Measurements from ENCODE around the gene USF1. TPM values are rescaled to one million over a fixed set of nuclear protein-coding genes. Genes with fewer than 3 reads are reported as not detected.

The USF1 gene
- total RNA-seq, 1 donor from 2014 or later = 70.1 TPM

DNA sequence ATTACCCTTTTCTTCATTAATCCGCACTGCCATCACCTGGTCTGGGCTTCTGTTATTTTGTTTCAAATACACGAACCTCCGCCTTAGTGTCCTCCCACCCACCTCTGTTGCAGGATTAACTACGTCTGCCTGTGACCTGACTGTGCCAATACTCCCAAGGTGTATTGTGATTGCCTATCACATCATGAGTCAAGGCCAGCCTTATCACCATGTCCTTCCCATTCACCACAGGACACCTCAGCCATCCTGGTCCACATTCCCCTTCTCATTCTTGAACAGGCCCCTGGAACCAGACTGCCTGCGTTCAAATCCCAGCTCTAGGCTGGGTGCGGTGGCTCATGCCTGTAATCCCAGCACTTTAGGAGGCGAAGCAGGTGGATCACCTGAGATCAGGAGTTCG is 39.2 kb downstream of the USF1 start:
- DNase-seq (ENCODE audit: low read depth) = no peak
- Histone ChIP-seq H3K4me3 (ENCODE audit: insufficient read depth, low read depth, low read length) (no peak overlapping the region), H3K36me3 (ENCODE audit: insufficient read depth, low read length) (no peaks in the 10 kb centered on the region), H3K79me2 (ENCODE audit: insufficient read depth, low read length) (no peaks in the 10 kb centered on the region), H3K4me2 (ENCODE audit: low read length) (no peak overlapping the region), H3K9me3 (ENCODE audit: insufficient read depth, low read depth, low read length) (no peaks in the 10 kb centered on the region), H3K4me1 (ENCODE audit: insufficient read depth, low read length) (no peaks in the 10 kb centered on the region), H2AFZ (ENCODE audit: low read depth, low read length) (no peak overlapping the region), H3K9ac (ENCODE audit: low read length) (no peak overlapping the region), H3K27ac (ENCODE audit: low read depth, low read length) (no peak overlapping the region), H3K27me3 (ENCODE audit: insufficient read depth, low read length) (no peaks in the 10 kb centered on the region), H4K20me1 (ENCODE audit: insufficient read depth, low read length) (no peaks in the 10 kb centered on the region)
- Mint-ChIP-seq H3K4me3 (ENCODE audit: unreplicated experiment) (no peak overlapping the region), H3K36me3 (ENCODE audit: low read depth, unreplicated experiment) (peaks cover 3% of the 10 kb centered on the region), H3K27ac (ENCODE audit: unreplicated experiment) (no peak overlapping the region), H3K9me3 (ENCODE audit: unreplicated experiment) (no peaks in the 10 kb centered on the region), H3K27me3 (ENCODE audit: low read depth, unreplicated experiment) (no peaks in the 10 kb centered on the region), H3K4me1 (ENCODE audit: low read depth, unreplicated experiment) (peaks cover 5% of the 10 kb centered on the region)
- TF ChIP-seq, protein P1, sequence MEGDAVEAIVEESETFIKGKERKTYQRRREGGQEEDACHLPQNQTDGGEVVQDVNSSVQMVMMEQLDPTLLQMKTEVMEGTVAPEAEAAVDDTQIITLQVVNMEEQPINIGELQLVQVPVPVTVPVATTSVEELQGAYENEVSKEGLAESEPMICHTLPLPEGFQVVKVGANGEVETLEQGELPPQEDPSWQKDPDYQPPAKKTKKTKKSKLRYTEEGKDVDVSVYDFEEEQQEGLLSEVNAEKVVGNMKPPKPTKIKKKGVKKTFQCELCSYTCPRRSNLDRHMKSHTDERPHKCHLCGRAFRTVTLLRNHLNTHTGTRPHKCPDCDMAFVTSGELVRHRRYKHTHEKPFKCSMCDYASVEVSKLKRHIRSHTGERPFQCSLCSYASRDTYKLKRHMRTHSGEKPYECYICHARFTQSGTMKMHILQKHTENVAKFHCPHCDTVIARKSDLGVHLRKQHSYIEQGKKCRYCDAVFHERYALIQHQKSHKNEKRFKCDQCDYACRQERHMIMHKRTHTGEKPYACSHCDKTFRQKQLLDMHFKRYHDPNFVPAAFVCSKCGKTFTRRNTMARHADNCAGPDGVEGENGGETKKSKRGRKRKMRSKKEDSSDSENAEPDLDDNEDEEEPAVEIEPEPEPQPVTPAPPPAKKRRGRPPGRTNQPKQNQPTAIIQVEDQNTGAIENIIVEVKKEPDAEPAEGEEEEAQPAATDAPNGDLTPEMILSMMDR (IDR thresholded peaks at IDR 0.05; ENCODE audit: insufficient read depth, low read depth, low read length) = no peak
- TF ChIP-seq EZH2 (IDR thresholded peaks at IDR 0.05; ENCODE audit: insufficient read depth, low read length) = no peak
- FAIRE-seq = no peak

DNA sequence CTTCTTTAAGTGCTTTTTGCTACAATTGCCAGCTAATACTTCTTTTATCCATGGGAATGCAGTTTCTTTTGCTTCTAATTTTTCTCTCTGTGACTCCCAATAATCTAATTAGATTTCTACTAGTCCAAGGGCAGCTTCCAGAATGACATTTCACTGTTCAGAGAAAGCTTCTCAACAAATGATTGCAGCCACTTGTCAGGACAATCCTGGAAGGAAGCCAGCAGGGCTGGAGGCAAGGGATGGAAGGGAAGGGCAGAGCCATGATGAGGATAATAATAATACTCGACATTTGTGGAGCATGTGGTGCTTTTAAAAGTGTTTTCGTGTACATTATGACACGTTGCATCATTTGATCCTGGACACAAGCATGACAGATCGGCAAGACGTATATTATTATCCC is 44.3 kb downstream of the USF1 start:
- H3K27ac ChIP-seq (ENCODE audit: low read depth, low read length) = no peak overlapping the region
- H3K36me3 Mint-ChIP-seq (ENCODE audit: low read depth, unreplicated experiment) = peaks cover 10% of the 10 kb centered on the region
- H3K79me2 ChIP-seq (ENCODE audit: insufficient read depth, low read length) = no peaks in the 10 kb centered on the region
- H3K27me3 Mint-ChIP-seq (ENCODE audit: low read depth, unreplicated experiment) = no peaks in the 10 kb centered on the region
- H3K4me3 ChIP-seq (ENCODE audit: insufficient read depth, low read depth, low read length) = no peak overlapping the region
- no peaks in the 10 kb centered on the region for H3K36me3 ChIP-seq (ENCODE audit: insufficient read depth, low read length)
- no peak overlapping the region for H3K9ac ChIP-seq (ENCODE audit: low read length)
- H3K4me3 Mint-ChIP-seq (ENCODE audit: unreplicated experiment) = no peak overlapping the region
- H3K9me3 ChIP-seq (ENCODE audit: insufficient read depth, low read depth, low read length) = no peaks in the 10 kb centered on the region
- H4K20me1 ChIP-seq (ENCODE audit: insufficient read depth, low read length) = no peaks in the 10 kb centered on the region
- TF ChIP-seq, protein P1 (IDR thresholded peaks at IDR 0.05; ENCODE audit: insufficient read depth, low read depth, low read length) = no peak
- no peak for TF ChIP-seq EZH2 (IDR thresholded peaks at IDR 0.05; ENCODE audit: insufficient read depth, low read length)
- no peak overlapping the region for H3K27ac Mint-ChIP-seq (ENCODE audit: unreplicated experiment)
- H3K27me3 ChIP-seq (ENCODE audit: insufficient read depth, low read length) = no peaks in the 10 kb centered on the region
- no peak overlapping the region for H2AFZ ChIP-seq (ENCODE audit: low read depth, low read length)
- DNase-seq (ENCODE audit: low read depth) = no peak
- H3K4me1 ChIP-seq (ENCODE audit: insufficient read depth, low read length) = no peaks in the 10 kb centered on the region
- FAIRE-seq = no peak
- no peaks in the 10 kb centered on the region for H3K9me3 Mint-ChIP-seq (ENCODE audit: unreplicated experiment)
- H3K4me1 Mint-ChIP-seq (ENCODE audit: low read depth, unreplicated experiment) = peaks cover 3% of the 10 kb centered on the region
- no peak overlapping the region for H3K4me2 ChIP-seq (ENCODE audit: low read length)

DNA sequence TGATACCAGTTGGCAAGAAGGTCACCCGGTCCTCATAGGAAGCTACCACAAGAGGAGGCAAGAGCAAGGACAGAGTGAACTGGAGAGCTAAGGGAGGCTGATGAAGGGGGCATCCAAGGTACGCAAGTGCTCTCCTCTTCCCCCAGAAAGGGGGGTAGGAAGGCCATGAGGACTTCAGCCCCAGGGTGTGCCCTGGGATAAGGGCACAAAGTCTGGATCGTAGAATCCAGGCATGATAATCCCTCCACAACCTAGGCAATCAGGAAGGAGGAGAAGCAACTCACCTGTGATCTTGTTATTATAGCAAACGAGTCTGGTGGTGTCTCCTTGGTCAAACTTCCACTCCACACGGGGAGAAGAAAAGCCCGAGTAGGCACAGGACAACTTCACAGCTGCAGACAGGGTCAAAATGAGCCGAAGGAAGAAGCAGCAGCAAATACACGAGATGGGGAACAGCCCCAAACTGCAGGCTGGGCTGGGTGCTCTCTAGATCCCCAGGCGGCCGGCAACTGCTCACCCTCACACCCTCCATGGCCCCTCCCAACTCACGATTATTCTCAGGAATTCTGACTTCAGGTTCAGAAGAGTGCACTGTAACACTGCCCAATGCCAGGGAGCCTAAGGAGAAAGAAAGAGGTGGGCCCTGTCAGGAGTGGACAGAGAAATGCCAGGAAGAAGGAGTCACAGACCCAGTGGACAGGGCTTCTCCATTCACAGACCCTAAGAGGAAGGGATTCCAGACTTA is 44.9 kb downstream of the USF1 start:
- TF ChIP-seq, protein P1 (IDR thresholded peaks at IDR 0.05; ENCODE audit: insufficient read depth, low read depth, low read length) = no peak
- TF ChIP-seq EZH2 (IDR thresholded peaks at IDR 0.05; ENCODE audit: insufficient read depth, low read length) = no peak
- H4K20me1 ChIP-seq (ENCODE audit: insufficient read depth, low read length) = no peaks in the 10 kb centered on the region
- H3K4me1 ChIP-seq (ENCODE audit: insufficient read depth, low read length) = no peaks in the 10 kb centered on the region
- Mint-ChIP-seq H3K27ac (ENCODE audit: unreplicated experiment) (no peak overlapping the region), H3K36me3 (ENCODE audit: low read depth, unreplicated experiment) (peaks cover 10% of the 10 kb centered on the region), H3K9me3 (ENCODE audit: unreplicated experiment) (no peaks in the 10 kb centered on the region), H3K27me3 (ENCODE audit: low read depth, unreplicated experiment) (no peaks in the 10 kb centered on the region), H3K4me3 (ENCODE audit: unreplicated experiment) (no peak overlapping the region), H3K4me1 (ENCODE audit: low read depth, unreplicated experiment) (peaks cover 7% of the 10 kb centered on the region)
- H3K36me3 ChIP-seq (ENCODE audit: insufficient read depth, low read length) = no peaks in the 10 kb centered on the region
- H3K27me3 ChIP-seq (ENCODE audit: insufficient read depth, low read length) = no peaks in the 10 kb centered on the region
- no peak for FAIRE-seq
- no peak overlapping the region for H3K4me3 ChIP-seq (ENCODE audit: insufficient read depth, low read depth, low read length)
- H3K9ac ChIP-seq (ENCODE audit: low read length) = no peak overlapping the region
- no peak overlapping the region for H3K27ac ChIP-seq (ENCODE audit: low read depth, low read length)
- H3K4me2 ChIP-seq (ENCODE audit: low read length) = no peak overlapping the region
- H3K79me2 ChIP-seq (ENCODE audit: insufficient read depth, low read length) = no peaks in the 10 kb centered on the region
- DNase-seq (ENCODE audit: low read depth) = no peak
- H2AFZ ChIP-seq (ENCODE audit: low read depth, low read length) = no peak overlapping the region
- no peaks in the 10 kb centered on the region for H3K9me3 ChIP-seq (ENCODE audit: insufficient read depth, low read depth, low read length)

All from astrocyte (in vitro differentiated cells and primary cell).